CD4-positive, alpha-beta T cell treated with Interleukin-15 for 1 hour (primary cell): ENCODE results near the gene THOP1.
"Not testable (repeated sequence)": the region's sequence is repeated elsewhere in the genome, so short reads cannot be mapped to it uniquely, and the experiment has no call there.

Experiments used
- DNase-seq: peaks from one replicate; pipeline ENCODE4 v3.0.0-alpha.2; 2020

The THOP1 gene

DNA sequence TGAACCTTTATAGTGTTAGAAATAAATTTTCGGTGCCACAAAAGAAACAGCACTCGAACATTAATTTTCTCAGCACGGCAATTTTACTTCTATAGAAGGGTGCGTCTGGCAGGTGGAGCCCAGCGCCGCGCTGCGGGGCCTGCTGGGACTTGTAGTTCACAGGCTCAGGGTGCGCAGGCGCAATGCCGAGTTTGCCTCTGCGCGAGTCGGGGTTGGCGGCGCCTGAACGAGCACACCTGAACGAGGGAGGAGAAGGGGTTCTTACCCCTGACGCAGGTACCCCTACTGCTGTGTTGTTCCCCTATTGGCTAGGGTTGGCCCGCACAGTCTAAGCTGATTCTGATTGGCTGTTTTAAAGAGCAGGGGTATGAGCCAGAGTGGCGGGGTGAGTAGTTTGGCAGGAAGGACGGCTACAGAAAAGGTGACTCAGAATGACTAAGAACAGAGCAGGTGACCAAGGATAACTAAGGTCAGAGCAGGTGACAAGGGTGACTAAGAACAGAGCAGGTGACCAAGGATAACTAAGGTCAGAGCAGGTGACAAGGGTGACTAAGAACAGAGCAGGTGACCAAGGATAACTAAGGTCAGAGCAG, 32.0 kb downstream of the THOP1 start:
- DNase-seq: not testable (repeated sequence)

DNA sequence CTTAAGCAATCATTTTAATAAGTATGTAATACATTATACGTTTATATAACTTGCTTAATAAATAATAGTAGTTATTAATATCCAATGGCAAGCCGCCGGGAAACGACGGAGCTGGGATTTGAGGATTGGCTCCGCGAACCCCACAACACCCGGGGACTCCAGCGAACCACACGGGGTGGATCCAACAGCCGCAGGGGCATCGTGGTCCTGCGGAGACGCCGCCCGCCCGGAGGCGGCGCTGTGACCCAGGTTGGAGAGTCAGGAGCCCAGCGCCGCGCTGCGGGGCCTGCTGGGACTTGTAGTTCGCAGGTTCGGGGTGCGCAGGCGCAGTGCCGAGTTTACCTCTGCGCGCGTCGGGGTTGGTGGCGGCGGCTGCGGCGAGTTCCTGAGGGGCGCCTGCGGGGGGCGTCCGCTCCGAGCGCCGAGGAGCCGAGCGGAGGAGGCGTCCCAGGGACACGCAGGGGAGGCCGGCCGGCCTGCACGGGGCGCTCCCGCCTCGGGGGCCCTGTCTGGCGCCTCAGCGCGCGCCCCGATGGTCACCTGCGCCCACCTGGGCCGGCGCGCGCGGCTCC, 34.3 kb downstream of the THOP1 start, which contains the start of gene ZNF554:
ZNF554 (plus strand) TSS at position 329 of the 572 bp plus-strand sequence; CDS start at position 533, 204 bp downstream.
- peak; percentile 97 for DNase-seq

DNA sequence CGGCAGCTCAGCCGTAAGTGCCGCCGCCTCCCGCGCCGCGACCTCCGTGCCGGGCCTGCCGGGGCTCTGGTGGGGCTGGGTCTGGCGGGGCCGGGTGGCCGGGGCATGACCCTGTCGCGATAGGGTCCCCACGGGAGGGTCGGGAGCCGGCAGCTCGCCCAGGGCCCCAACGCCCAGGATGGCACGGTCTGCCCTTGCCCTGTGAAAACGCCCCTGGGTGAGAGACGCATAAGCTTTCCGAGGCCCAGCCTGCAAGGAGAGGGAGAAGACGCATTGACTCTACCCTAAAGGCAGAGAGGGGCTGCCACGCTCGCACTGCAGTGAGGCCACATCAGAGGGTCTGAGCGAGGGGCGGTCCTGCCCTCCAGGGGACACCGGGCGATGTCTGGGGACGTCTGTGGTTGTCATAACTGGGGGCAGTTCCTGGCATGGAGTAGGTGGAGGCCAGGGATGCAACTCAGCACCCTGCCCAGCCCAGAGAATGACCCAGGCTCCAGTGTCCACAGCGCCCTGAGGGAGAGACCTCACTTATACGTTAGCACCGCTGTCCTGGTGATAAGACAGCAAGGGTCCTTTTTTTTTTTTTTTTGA, 34.9 kb downstream of the THOP1 start:
- no peak for DNase-seq

DNA sequence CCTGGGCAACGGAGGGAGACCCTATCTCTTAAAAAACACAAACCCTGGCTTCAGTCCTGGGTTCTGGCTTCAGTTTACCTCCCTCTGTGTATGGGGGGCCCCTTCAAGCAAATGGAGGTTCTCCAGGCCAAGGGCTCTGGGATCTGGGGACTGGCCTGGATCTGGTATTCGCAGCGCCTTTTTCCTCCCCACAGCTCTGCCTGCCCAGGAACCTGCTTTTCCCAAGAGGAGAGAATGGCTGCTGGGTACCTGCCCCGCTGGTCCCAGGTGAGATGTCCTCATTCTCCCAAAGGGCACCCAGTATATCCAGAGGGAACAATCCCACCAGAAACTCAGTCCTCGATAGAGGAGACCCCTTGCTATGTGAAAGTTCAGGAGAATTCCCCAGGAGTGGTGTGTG, 37.5 kb downstream of the THOP1 start:
- DNase-seq: no peak

DNA sequence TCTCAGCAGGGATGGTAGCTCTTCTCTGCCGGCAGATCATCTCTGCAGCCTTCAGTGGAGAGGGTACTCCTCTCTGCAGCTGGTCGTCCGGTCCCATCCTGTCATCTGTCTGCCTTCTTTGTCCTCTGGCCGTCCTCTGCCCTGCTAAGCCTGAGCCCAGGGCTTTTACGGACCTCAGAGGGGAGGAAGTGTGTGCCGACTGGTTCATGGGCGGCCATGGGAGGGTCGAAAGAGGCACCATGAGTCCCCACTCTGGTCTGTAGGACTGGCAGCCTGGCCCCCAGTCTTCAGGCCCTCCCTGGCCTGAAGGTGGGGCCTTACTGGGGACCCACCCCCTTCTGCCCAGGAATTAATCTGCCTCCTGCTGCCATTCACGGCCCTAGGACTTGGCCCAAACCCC, 38.3 kb downstream of the THOP1 start:
- DNase-seq: no peak

DNA sequence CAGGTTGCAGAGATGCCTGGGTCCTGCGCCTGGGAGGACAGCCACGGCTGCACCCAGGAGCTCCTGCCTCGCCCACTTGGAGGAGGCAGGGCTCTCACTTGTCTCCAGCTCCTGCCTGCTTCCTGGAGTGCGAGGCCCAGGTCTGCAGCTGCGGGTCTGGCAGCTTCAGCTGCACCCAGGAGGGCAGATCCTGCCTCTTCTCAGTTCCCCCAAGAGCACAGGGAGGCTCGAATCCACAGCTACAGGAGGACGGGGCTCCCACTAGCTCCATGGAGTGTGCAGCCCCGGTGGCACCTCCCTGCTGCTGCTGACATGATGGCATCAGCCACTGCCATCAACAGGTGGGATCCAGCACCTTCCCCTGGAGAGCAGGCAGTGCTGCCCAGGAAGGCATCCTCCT, 38.8 kb downstream of the THOP1 start:
- no peak for DNase-seq

DNA sequence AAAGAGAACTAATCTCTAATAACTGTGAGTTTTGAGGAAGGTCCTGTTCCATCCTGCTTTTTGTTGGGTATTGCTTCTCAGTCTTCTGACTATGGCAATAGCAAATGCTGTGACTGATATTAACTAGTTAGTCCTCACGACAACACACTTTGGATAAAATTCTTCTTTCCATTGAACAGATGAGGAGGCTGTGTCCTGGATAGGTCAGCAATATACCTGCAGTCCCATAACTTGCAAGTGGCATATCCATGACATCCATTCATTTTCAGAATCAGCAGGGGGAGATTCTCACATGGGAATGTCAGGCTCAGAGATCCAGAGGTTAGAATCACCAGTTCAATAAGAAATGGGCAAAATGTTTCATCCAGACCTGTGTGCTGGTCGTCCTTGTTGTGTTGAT, 41.7 kb downstream of the THOP1 start:
- no peak for DNase-seq

DNA sequence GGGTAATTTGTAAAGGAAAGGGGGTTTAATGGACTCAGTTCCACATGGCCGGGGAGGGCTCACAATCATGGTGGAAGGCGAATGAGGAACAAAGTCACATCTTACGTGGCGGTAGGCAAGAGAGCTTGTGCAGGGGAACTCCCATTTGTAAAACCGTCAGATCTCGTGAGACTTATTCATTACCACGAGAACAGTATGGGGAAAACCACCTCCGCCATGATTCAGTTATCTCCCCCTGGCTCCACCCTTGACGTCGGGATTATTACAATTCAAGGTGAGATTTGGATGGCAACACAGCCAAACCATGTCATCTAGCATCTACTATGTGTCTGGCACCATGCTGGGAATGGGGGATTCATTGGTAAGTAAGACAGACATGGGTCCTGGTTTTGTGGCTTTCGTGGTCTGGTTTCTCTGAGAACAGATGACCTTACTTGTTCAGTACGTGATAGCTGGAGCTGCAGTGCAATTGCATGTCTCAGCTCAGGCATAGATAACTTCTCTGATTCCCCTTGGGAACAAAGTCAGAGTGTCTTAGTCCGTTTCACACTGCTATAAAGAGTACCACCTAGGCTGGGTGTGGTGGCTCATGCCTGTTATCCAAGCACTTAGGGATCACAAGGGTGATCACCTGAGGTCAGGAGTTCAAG, 42.7 kb downstream of the THOP1 start:
- no peak for DNase-seq

DNA sequence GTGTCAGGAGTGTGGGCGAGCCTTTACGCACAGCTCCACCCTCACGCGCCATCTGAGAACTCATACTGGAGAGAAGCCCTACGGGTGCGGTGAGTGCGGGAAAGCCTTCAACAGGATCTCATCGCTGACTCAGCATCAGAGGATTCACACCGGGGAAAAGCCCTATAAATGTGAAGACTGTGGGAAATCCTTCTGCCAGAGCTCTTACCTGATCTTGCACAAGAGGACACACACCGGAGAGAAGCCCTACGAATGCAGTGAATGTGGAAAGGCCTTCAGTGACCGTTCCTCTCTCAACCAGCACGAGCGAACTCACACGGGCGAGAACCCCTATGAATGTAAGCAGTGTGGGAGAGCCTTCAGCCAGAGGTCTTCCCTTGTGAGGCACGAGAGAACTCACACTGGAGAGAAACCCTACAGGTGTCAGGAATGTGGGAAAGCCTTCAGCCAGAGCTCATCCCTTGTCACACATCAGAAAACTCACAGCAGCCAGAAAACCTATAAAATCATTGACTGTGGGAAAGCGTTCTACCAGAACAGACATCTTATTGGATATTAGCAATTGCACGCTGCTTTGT, 49.1 kb downstream of the THOP1 start:
- no peak for DNase-seq

DNA sequence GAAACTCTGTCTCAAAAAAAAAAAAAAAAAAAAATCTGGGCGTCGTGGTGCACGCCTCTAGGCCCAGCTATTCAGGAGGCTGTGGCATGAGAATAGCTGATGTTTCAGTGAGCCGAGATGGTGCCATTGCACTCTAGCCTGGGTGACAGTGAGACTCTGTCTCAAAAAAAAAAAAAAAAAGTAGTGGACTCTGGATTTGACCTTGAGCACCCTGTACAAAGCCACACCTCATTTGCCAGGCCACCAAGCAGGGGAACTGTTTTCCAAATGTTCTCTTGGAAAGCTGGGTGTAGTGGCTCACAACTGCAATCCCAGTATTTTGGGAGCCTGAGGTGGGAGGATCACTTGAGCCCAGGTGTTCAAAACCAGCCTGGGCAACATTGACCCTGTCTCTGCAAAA, 52.1 kb downstream of the THOP1 start:
- DNase-seq: no peak

DNA sequence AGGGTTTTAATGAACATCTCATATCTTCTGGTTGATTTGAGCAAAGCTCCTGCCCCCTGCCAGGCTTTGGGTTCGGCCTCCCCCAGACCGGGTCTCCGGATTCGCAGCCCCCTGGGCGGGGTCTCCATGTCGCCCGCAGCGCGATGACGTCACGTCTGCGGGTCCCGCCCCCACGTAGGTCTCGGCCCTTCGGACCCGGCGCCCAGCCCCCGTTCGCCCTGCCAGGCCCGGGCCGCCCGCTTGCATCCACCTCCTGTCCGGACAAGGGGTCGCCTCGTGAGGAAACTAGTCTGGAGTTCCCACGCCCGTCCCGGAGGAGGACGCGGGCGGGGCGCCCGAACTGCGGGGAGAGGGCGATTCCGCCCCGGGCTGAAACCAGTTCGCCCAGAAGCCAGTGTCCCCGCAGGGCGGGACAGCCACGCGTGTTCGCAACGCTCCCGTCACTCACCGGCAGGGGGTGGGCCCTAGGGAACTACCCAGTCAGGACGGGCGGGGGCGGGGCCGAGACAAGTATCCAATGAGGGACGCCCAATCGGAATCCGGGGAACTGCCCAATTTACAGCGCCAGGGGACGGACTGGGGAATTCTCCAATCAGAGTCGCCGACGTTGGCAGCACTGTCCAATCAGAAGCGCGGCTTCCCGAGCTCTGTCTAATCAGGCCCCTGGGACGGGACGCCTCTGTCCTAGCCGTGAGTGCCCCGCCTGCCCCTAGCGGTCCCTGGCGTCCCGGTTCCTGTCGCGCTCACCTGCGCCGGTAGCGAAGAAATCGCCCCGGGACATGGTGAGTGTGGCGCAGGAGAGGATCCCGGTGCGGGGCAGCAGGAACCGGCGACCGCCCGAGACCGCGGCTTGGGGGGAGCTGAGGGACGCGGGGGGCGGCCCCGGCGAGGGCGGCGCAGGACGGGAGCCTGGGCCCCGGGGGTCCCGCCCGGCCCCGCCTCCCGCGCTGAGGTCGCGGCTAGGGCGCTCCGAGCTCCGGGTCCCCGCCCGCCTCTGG, 55.8 kb downstream of the THOP1 start, which contains the start of gene ZNF555:
ZNF555 (plus strand) TSS at position 682 of the 998 bp plus-strand sequence; CDS start at position 780, 98 bp downstream.
- peak; percentile 99 for DNase-seq

DNA sequence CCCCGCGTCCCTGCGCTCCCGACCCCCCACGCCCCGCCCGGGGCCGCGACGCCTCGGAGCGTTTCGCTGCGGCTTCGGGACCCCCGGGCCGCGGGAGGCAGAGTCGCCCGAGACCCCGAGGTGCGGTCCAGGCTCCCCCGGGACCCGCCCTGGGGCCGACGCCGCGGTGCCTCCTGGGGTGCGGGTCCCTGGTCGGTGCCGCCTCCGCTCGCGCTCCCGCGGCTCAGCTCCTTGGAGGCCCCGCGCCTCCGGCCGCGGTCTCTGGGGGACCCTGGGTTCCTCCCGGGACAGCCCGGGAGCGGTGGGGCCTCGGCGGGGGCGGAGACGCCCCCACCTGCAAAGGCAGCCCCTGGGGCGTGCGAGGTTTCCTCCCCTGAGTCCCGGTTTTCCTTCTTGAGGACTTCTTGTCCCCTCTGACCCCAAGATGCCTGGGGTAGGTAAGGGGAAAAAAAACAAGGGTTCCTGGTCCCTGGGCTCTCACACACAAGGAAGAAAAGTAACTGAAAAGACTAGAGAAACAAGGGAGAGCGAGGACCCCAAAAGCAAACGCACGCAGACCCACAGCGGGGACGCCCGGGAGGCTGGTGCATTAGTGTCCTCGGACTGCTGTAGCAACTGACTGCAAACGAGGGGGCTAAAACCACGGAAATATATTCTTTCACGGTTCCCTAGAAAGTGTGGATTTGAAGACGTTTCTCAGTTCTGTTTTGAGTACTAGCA, 56.7 kb downstream of the THOP1 start:
- no peak for DNase-seq

DNA sequence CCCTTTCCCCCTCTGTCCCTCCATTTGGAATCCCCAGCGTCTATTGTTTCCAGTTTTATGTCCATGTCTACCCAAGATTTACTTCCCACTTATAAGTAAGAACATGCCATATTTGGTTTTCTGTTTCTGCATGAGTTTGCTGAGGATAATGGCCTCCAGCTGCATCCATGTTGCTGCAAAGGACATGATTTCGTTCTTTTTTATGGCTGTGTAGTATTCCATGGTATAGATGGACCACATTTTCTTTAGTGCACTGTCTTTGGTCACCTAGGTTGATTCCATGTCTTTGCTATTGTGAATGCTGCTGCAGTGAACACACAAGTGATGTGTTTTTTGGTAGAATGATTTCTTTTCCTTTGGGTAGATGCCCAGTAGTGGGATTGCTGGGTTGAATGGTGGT, 59.8 kb downstream of the THOP1 start:
- no peak for DNase-seq

DNA sequence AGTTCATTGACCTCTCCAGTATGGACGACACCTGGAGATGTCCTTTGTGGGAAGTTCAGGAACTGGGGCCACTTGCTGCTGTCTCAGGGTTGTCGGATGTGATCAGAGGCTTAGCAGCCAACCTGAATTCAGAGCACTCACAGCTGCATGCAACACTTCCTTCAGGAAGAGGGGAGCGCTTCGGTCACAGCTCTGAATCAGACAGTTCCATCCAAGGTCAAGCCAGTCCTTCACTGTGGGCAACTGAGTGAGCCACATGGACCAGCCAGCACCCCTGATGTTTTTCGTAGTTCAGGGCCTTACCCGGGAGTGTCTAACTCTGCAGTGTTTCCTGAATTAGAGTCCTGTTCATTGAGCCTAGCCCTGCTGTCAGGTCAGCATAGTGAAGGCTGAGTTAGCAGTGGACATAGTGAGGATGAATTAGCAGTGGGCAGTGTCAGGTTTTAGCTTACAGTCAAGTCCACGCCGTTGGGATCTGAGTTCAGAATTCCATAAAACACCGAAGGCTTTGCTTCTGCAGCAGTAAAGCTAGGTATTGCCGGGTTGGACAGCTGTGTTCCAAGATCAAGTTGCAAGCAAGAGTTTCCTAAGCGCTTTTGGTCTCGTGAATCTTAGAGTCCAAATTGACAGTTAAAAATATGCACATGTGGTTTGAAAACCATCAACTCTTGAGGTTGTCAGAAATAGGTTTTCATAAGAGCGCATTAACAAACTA, 61.0 kb downstream of the THOP1 start:
- DNase-seq: no peak

DNA sequence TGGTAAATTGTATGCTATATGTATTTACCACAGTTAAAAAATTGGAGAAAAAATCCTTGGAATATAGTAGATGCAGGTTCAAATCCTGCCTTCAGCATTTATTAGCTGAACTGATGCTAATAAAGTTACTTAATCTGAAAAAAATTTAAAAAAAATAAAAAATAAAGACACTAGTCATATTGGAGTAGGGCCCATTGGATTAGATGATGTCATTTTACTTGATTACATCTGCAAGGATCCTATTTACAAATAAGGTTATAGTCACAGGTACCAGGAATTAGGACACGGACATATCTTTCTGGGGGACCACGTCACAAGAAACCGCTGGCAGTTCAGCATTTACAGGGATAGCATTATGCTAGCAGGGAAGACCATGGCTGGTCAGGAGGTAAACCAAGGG, 62.2 kb downstream of the THOP1 start:
- no peak for DNase-seq

DNA sequence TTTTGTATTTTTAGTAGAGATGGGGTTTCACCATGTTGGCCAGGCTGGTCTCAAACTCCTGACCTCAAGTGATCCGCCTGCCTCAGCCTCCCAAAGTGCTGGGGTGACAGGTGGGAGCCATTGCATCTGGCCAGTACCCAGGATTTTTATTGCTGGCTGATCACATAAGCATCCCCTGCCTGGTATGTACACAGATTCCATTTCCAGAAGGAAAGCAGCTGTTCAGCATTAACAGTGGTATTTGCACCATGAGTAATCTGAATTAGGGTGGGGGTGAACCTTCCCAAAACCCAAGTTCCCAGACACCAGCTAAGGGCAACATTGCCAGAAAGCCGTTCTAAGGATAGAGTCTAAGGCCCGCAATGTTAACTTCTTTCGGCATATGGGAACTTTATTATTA, 63.3 kb downstream of the THOP1 start:
- no peak for DNase-seq

DNA sequence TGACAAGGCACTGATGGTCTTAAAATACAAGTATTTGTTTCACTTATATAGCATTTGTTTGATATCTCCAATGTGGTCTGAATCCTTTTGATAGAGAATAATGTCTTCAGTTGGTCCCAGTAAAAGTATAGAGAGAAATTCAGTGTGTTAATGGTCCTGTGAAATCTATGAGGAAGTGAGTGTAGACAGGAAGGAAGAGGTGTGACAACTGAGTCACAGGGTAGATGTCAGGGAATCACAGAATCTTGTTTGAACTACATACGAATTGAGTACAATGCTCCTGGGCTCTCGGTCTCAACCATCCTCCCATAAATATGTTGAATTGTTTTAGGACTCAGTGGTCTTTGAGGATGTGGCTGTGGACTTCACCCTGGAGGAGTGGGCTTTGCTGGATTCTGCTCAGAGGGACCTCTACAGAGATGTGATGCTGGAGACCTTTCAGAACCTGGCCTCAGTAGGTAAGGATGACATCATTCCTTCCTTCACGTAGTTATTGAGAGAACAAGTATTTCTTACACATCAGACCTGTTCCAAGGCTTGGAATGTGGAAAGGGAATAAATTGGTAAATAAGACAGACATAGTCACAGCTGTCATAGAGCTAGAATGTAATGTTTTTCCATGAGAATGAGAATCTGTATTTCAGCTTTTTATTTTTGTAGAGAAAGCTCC, 65.1 kb downstream of the THOP1 start:
- DNase-seq: no peak

DNA sequence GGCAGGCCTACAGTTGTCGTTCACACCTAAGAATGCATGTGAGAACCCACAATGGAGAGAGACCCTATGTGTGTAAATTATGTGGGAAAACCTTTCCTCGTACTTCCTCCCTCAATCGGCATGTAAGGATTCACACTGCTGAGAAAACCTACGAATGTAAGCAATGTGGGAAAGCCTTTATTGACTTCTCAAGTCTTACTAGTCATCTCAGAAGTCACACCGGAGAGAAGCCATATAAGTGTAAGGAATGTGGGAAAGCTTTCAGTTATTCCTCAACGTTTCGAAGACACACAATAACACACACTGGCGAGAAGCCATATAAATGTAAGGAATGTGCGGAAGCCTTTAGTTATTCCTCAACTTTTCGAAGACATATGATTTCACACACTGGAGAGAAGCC, 67.3 kb downstream of the THOP1 start:
- DNase-seq: no peak

DNA sequence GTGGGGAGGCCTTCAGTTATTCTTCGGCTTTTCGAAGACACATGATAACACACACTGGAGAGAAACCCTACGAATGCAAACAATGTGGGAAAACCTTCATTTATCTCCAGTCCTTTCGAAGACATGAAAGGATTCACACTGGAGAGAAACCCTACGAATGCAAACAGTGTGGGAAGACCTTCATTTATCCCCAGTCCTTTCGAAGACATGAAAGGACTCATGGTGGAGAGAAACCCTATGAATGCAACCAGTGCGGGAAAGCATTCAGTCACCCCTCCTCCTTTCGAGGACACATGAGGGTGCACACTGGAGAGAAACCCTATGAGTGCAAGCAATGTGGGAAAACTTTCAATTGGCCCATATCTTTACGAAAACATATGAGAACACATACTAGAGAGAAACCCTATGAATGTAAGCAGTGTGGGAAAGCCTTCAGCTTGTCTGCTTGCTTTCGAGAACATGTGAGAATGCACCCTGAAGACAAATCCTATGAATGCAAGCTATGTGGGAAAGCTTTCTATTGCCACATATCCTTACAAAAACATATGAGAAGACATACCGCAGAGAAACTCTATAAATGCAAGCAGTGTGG, 67.8 kb downstream of the THOP1 start:
- no peak for DNase-seq

DNA sequence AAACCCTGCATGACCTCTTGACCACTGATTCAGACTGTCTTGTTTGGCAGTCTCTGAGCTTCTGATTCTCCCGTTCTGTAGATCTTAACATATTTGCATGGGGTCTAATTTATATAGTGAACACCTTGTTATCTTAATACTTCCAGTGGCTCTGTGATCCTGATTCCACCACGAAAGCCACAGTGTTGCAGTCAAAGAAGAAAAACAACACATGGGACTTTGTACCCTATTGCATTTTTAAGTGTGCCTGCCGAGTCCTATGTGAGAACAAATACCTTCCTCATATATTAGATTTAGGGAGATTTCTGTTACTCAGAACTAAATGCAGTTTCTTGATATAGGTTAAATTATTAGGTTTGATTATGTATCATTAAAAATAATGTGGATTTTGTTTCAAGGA, 69.5 kb downstream of the THOP1 start:
- DNase-seq: no peak
